OCI-LY1 (cell line): ENCODE results near the gene ZNF275.

Source experiments
- EZH2 ChIP-seq: fragments of 200-600 bp; sonication (generic), shearing (Covaris generic); IDR thresholded peaks from 2 replicates; pipeline ENCODE4 v1.8.0; 2017; ENCODE audit warnings: borderline replicate concordance, mixed run types, mild to moderate bottlenecking, antibody characterized with exemption, low read length, moderate library complexity, mixed read lengths
- TF ChIP-seq, protein P1 (sequence below): fragments of 200-600 bp; sonication (generic), shearing (Covaris generic); IDR thresholded peaks from 2 replicates; pipeline ENCODE4 v1.5.1; 2017; ENCODE audit warnings: mild to moderate bottlenecking, antibody characterized with exemption, low read length, moderate library complexity, mixed read lengths

DNA sequence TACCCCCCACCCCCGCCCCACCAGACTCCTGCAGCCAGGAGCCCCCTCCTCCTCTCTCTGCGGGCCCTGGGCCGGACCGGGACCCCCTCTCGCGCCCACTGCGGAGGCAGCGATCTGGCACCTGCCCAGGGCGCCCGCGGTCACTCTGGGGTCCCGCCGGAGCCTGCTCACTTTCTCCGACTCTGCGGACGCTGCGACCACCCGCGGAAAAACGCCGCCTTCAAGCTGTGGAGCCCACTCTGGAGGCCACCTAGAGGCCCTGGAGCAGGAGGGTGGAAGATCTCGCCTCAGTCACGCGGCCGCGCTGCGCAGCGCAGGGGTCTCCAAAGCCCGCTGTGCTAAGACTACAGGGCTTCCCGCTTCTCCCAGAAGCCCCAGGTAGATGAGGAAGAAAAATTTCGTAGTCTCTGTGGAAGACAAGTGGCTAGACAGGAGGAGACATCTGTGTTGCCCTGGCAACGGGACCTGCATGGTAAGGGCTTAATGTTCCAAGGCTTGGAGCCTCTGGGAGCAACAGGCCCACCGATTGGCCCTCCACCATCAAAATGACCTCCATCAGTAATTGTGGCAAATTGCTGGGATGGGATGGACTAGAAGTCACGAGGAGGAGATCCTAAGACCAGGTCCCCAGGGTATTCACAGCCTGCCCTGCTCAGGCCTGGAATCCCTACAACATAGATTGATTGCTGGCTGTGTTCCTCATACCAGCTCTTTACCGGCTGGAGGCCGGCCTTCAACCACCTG, 12.4 kb upstream of the ZNF275 start, which contains the start of gene PNMA6F:
- TF ChIP-seq, protein P1, sequence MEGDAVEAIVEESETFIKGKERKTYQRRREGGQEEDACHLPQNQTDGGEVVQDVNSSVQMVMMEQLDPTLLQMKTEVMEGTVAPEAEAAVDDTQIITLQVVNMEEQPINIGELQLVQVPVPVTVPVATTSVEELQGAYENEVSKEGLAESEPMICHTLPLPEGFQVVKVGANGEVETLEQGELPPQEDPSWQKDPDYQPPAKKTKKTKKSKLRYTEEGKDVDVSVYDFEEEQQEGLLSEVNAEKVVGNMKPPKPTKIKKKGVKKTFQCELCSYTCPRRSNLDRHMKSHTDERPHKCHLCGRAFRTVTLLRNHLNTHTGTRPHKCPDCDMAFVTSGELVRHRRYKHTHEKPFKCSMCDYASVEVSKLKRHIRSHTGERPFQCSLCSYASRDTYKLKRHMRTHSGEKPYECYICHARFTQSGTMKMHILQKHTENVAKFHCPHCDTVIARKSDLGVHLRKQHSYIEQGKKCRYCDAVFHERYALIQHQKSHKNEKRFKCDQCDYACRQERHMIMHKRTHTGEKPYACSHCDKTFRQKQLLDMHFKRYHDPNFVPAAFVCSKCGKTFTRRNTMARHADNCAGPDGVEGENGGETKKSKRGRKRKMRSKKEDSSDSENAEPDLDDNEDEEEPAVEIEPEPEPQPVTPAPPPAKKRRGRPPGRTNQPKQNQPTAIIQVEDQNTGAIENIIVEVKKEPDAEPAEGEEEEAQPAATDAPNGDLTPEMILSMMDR: no peak
- no peak for TF ChIP-seq EZH2
